ENCODE results near the gene PSMF1.

DNA sequence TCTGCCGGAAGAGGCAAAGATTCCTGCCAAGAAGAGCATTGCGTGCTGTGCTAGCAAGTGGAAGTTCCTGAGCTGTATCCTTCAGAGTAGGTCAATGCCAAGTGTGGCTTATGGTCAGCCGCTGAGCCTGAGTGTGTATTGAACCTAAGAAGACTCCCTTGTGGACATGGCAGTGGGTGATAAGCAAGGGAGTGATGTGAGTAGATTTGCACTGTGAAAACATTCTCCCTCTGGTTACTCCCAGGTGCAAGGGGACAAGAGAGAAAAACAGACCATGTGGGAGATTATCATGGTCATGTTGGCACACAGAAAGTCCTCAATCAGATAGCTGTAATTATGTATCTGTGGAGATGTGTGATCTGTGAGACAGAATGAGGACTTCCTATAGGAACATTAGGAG, 72.4 kb downstream of the PSMF1 start:
- TF ChIP-seq CTCF (IDR thresholded peaks at IDR 0.05) (no peak), POLR2A (IDR thresholded peaks at IDR 0.05; ENCODE audit: low read depth) (no peak), POLR2AphosphoS5 (IDR thresholded peaks at IDR 0.05) (no peak)
